Nephron (organoid): ENCODE results near the gene ZSCAN10.
A peak's percentile ranks its signal among the peaks of the same experiment; 100 is the strongest.

Experiments
- H3K27ac Mint-ChIP-seq, 3 experiments: 2 replicates each; pipeline ENCODE4 v1.8.0; 2020; ENCODE audit warnings: mixed read lengths in 3 of 3, mild to moderate bottlenecking in 2 of 3, moderate library complexity in 1 of 3
- H3K27me3 Mint-ChIP-seq: 2 replicates; pipeline ENCODE4 v1.8.0; 2021; ENCODE audit warnings: low read depth, mild to moderate bottlenecking, moderate library complexity, mixed read lengths
- H3K36me3 Mint-ChIP-seq: 2 replicates; pipeline ENCODE4 v1.8.0; 2020; ENCODE audit warnings: low read depth, mixed read lengths
- H3K4me1 Mint-ChIP-seq: 2 replicates; pipeline ENCODE4 v1.8.0; 2020; ENCODE audit warnings: mixed read lengths
- H3K4me3 Mint-ChIP-seq, 3 experiments: 2 replicates each; pipeline ENCODE4 v1.8.0; 2020; ENCODE audit warnings: mild to moderate bottlenecking in 3 of 3, mixed read lengths in 3 of 3, moderate library complexity in 2 of 3
- H3K9me3 Mint-ChIP-seq: 2 replicates; pipeline ENCODE4 v1.8.0; 2020; ENCODE audit warnings: mixed read lengths
- TF ChIP-seq, protein P1 (sequence below), 3 experiments: fragments of 200-600 bp; sonication (generic); IDR thresholded peaks; one replicate each; pipeline ENCODE4 v1.5.0; 2021; ENCODE audit warnings: antibody characterized with exemption in 3 of 3; ENCODE audit not compliant: unreplicated experiment in 3 of 3

ZSCAN10 gene

DNA sequence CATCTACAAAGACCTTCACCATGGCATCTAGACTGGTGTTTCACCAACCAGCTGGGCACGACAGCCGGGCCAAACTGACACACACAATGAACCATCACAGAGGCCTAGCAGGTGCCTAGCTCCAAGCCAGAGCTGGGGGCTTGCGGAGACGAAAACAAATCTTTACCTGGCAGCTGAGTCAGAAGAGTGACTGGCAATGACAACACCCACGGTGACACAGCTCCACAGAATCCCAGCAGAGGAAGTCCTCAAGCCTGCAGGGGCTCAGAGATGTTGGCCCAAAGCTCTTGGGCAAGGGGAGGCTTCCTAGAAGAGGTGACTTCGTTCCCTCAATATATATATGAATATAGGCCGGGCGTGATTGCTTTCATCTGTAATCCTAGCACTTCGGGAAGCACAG, 47.6 kb downstream of the ZSCAN10 start:
- H3K9me3 Mint-ChIP-seq = no peaks in the 10 kb centered on the region
- no peaks in the 10 kb centered on the region for H3K36me3 Mint-ChIP-seq
- TF ChIP-seq, protein P1, sequence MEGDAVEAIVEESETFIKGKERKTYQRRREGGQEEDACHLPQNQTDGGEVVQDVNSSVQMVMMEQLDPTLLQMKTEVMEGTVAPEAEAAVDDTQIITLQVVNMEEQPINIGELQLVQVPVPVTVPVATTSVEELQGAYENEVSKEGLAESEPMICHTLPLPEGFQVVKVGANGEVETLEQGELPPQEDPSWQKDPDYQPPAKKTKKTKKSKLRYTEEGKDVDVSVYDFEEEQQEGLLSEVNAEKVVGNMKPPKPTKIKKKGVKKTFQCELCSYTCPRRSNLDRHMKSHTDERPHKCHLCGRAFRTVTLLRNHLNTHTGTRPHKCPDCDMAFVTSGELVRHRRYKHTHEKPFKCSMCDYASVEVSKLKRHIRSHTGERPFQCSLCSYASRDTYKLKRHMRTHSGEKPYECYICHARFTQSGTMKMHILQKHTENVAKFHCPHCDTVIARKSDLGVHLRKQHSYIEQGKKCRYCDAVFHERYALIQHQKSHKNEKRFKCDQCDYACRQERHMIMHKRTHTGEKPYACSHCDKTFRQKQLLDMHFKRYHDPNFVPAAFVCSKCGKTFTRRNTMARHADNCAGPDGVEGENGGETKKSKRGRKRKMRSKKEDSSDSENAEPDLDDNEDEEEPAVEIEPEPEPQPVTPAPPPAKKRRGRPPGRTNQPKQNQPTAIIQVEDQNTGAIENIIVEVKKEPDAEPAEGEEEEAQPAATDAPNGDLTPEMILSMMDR (IDR thresholded peaks at IDR 0.05; ENCODE audit: unreplicated experiment in 3 of 3) = no peak
- no peak overlapping the region for H3K4me3 Mint-ChIP-seq
- no peaks in the 10 kb centered on the region for H3K4me1 Mint-ChIP-seq
- no peak overlapping the region for H3K27ac Mint-ChIP-seq
- H3K27me3 Mint-ChIP-seq = peaks cover 62% of the 10 kb centered on the region

DNA sequence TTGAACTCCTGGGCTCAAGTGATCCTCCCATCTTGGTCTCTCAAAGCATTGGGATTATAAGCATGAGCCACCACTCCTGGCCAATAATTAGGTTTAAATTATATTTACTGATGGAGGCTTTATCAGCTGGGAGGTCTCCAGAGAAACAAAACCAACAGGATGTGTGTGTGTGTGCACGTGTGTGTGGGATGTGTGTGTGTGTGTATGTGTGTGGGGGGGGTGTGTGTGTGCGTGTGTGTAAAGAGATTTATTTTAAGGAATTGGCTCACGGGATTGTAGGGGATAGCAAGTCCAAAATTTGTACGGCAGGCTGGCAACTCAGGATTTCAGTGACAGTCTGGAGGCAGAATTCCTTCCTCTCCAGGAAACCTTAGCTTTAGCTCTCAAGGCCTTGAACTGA, 48.1 kb downstream of the ZSCAN10 start:
- peaks cover 62% of the 10 kb centered on the region for H3K27me3 Mint-ChIP-seq
- no peak overlapping the region for H3K27ac Mint-ChIP-seq
- H3K36me3 Mint-ChIP-seq = no peaks in the 10 kb centered on the region
- peak overlapping the region in 1 of 3 experiments; percentile 25 for H3K4me3 Mint-ChIP-seq
- H3K4me1 Mint-ChIP-seq = no peaks in the 10 kb centered on the region
- TF ChIP-seq, protein P1 (IDR thresholded peaks at IDR 0.05; ENCODE audit: unreplicated experiment in 3 of 3) = no peak
- H3K9me3 Mint-ChIP-seq = no peaks in the 10 kb centered on the region

DNA sequence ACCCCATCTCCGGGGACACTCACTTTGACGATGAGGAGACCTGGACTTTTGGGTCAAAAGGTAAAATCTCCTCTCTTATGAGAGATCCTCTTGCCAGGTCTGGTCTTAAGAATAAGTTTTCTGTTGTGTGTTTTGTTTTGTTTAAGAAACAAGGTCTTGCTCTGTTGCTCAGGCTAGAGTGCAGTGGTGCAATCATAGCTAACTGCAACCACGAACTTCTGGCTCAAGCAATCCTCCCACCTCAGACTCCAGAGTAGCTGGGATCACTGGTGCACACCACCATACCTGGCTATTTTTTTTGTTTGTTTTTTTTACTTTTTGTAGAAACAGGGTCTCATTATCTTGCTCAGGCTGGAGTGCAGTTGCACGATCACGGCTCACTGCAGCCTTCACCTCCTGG, 48.6 kb downstream of the ZSCAN10 start:
- H3K27ac Mint-ChIP-seq = no peak overlapping the region
- no peaks in the 10 kb centered on the region for H3K36me3 Mint-ChIP-seq
- no peaks in the 10 kb centered on the region for H3K4me1 Mint-ChIP-seq
- no peaks in the 10 kb centered on the region for H3K9me3 Mint-ChIP-seq
- H3K4me3 Mint-ChIP-seq = no peak overlapping the region
- peaks cover 63% of the 10 kb centered on the region for H3K27me3 Mint-ChIP-seq
- TF ChIP-seq, protein P1 (IDR thresholded peaks at IDR 0.05; ENCODE audit: unreplicated experiment in 3 of 3) = no peak

DNA sequence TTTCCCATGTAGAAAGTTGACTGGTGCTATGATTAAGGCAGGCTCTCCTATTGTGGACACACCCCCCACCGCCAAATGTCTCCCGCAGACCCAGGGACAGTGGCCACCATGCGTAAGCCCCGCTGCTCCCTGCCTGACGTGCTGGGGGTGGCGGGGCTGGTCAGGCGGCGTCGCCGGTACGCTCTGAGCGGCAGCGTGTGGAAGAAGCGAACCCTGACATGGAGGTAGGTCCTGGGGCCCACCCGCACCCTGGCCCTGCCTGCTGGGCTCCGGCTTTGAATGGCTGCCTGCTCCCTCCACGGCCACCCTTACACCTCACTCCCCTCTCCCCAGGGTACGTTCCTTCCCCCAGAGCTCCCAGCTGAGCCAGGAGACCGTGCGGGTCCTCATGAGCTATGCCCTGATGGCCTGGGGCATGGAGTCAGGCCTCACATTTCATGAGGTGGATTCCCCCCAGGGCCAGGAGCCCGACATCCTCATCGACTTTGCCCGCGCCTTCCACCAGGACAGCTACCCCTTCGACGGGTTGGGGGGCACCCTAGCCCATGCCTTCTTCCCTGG, 49.1 kb downstream of the ZSCAN10 start:
- H3K4me1 Mint-ChIP-seq = no peaks in the 10 kb centered on the region
- peaks cover 66% of the 10 kb centered on the region for H3K27me3 Mint-ChIP-seq
- TF ChIP-seq, protein P1 (IDR thresholded peaks at IDR 0.05; ENCODE audit: unreplicated experiment in 3 of 3) = no peak
- H3K36me3 Mint-ChIP-seq = no peaks in the 10 kb centered on the region
- no peak overlapping the region for H3K27ac Mint-ChIP-seq
- H3K4me3 Mint-ChIP-seq = no peak overlapping the region
- no peaks in the 10 kb centered on the region for H3K9me3 Mint-ChIP-seq

DNA sequence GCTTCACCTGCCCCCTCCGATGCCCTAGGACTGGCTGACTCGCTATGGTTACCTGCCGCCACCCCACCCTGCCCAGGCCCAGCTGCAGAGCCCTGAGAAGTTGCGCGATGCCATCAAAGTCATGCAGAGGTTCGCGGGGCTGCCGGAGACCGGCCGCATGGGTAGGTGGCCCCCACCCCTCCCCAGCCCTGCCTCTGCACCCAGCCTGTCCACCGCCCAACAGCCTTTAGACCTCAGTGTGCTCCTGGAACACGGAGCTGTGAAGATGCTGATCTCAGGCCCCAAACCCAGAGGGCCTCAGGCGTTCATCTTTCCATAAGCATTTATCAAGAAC, 51.7 kb downstream of the ZSCAN10 start:
- TF ChIP-seq, protein P1 (IDR thresholded peaks at IDR 0.05; ENCODE audit: unreplicated experiment in 3 of 3) = no peak
- H3K4me3 Mint-ChIP-seq = peak overlapping the region in 2 of 3 experiments; percentile 47 to 74
- no peak overlapping the region for H3K27ac Mint-ChIP-seq
- no peaks in the 10 kb centered on the region for H3K36me3 Mint-ChIP-seq
- no peaks in the 10 kb centered on the region for H3K9me3 Mint-ChIP-seq
- peaks cover 89% of the 10 kb centered on the region for H3K27me3 Mint-ChIP-seq
- peaks cover 5% of the 10 kb centered on the region for H3K4me1 Mint-ChIP-seq

DNA sequence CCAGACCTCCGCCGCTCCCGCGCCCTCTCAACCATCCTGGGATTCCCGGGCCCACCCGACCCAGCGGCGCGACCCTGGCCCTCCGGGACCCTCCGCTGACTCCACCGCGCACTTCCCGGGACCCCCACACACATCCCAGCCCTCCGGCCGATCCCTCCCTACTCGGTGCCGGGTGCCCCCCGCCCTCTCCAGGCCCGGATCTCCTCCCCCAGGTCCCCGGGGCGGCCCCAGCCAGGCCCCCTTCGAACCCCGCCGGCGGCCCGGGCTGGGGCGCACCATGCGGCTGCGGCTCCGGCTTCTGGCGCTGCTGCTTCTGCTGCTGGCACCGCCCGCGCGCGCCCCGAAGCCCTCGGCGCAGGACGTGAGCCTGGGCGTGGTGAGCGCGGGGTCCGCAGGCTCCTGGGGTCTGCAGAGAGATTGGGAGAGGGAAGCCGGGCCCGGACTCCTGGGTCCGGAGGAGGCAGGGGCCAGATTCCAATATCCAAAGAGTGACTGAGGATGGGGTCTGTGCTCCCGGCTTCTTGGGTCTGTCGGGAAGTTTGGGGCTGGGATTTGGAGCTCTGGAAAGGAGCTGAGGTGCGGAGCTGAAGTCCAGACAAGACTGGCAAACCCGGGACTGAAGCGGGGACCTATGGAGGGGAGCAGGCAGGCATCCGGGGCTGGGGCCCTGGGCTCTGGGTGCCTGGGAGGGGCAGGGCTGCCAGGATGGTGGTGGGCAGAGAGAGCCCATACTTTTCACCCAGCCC, 52.3 kb downstream of the ZSCAN10 start:
- H3K4me3 Mint-ChIP-seq = peak overlapping the region in 2 of 3 experiments; percentile 53 to 60

More for the DNA sequence above, 52.3 kb downstream of the ZSCAN10 start:
- H3K36me3 Mint-ChIP-seq = no peaks in the 10 kb centered on the region
- TF ChIP-seq, protein P1 (IDR thresholded peaks at IDR 0.05; ENCODE audit: unreplicated experiment in 3 of 3) = no peak
- no peak overlapping the region for H3K27ac Mint-ChIP-seq
- peaks cover 89% of the 10 kb centered on the region for H3K27me3 Mint-ChIP-seq
- H3K9me3 Mint-ChIP-seq = no peaks in the 10 kb centered on the region
- peaks cover 5% of the 10 kb centered on the region for H3K4me1 Mint-ChIP-seq
